Prostate gland (tissue), 2 donors: Measurements from ENCODE around the gene TP53I11. TPM values are rescaled to one million over a fixed set of nuclear protein-coding genes. Genes with fewer than 3 reads are reported as not detected.

Experiments
- DNase-seq: peaks from one replicate; pipeline ENCODE4 v3.0.0-alpha.2; 2019; ENCODE audit warnings: low spot score
- H3K27ac ChIP-seq, 2 donors: fragments of 200-600 bp; sonication (generic); 2 replicates each; pipeline ENCODE4 v1.5.1; 2017 to 2019
- H3K27me3 ChIP-seq: fragments of 200-600 bp; sonication (generic); replicated peaks from 2 replicates; pipeline ENCODE4 v1.5.1; 2019; ENCODE audit not compliant: insufficient read depth
- H3K36me3 ChIP-seq, 2 donors: fragments of 200-600 bp; sonication (generic); 1 replicate in 1 of 2; 2 replicates in 1 of 2; pipeline versions ENCODE4 v1.5.1 to v1.8.1; 2017 to 2019
- H3K4me1 ChIP-seq: fragments of 200-600 bp; sonication (generic); replicated peaks from 2 replicates; pipeline ENCODE4 v1.5.1; 2019
- H3K4me3 ChIP-seq, 2 donors: fragments of 200-600 bp; sonication (generic); 2 replicates each; pipeline ENCODE4 v1.5.1; 2017 to 2019
- H3K9me3 ChIP-seq: fragments of 200-600 bp; sonication (generic); 2 replicates; pipeline ENCODE4 v1.5.1; 2017
- POLR2A ChIP-seq: fragments of 450-650 bp; IDR thresholded peaks from one replicate; pipeline ENCODE4 v1.6.1; 2016; ENCODE audit warnings: antibody characterized with exemption, mild to moderate bottlenecking
- POLR2AphosphoS5 ChIP-seq: sonication (generic); formaldehyde crosslinking; IDR thresholded peaks from one replicate; pipeline ENCODE4 v1.6.1; 2017; ENCODE audit warnings: antibody characterized with exemption
- WGBS: methylation state at CpG from one replicate; pipeline ENCODE4 v1.1.5; 2018; 5-methylcytosine and 5-hydroxymethylcytosine counted together
- intact Hi-C: fragments of 100-400 bp; cut with DNase I; formaldehyde crosslinking; loops from one replicate; pipeline ENCODE4 v1.14.2; 2022
- total RNA-seq, 2 donors: library from RNA; depleted of rRNA; stranded (reverse); fragments of >200 nt; gene quantifications; one replicate each; pipeline ENCODE4 v1.1.0, GENCODE V29; 2016
- TF ChIP-seq, protein P1 (sequence below), 4 experiments: fragments of 200-600 bp in 2 of 4; fragments of 450-650 bp in 2 of 4; sonication (generic) in 2 of 4; IDR thresholded peaks; 1 replicate in 3 of 4; 2 replicates in 1 of 4; pipeline ENCODE4 v1.5.1; 2016 to 2019; ENCODE audit warnings: antibody characterized with exemption in 4 of 4, mild to moderate bottlenecking in 2 of 4, moderate library complexity in 2 of 4

Gene TP53I11
- total RNA-seq, 2 donors from 2014 or later, result 72.0 to 115 TPM

DNA sequence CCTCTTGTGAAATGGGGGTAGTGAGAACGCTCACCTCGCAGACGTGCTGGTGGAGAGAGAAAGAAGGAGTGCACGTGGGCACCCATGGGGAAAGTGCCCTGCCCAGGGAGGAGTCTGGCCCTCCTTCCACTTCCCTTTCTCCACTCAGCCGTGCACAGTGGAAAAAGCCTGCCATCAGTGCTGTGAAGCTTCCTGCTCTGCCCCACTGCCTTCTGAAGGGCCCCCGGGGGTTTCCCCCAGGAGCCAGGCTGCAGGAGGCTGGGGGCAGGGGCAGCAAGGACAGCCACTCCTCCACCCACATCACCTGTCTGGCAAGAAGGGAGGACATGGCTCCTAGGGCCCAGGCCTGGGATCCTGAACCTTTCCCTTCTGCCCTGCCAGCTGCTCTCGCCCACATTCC, 7.6 kb downstream of the TP53I11 start:
- no peak for DNase-seq
- intact Hi-C loops, result no loop called here
- no peaks in the 10 kb centered on the region for H3K9me3 ChIP-seq
- no peak overlapping the region for H3K4me3 ChIP-seq
- TF ChIP-seq, protein P1, sequence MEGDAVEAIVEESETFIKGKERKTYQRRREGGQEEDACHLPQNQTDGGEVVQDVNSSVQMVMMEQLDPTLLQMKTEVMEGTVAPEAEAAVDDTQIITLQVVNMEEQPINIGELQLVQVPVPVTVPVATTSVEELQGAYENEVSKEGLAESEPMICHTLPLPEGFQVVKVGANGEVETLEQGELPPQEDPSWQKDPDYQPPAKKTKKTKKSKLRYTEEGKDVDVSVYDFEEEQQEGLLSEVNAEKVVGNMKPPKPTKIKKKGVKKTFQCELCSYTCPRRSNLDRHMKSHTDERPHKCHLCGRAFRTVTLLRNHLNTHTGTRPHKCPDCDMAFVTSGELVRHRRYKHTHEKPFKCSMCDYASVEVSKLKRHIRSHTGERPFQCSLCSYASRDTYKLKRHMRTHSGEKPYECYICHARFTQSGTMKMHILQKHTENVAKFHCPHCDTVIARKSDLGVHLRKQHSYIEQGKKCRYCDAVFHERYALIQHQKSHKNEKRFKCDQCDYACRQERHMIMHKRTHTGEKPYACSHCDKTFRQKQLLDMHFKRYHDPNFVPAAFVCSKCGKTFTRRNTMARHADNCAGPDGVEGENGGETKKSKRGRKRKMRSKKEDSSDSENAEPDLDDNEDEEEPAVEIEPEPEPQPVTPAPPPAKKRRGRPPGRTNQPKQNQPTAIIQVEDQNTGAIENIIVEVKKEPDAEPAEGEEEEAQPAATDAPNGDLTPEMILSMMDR (IDR thresholded peaks at IDR 0.05), result no peak
- TF ChIP-seq POLR2A (no peak), POLR2AphosphoS5 (no peak)
- H3K4me1 ChIP-seq, result no peaks in the 10 kb centered on the region
- H3K27ac ChIP-seq, result no peak overlapping the region
- H3K36me3 ChIP-seq, result no peaks in the 10 kb centered on the region
- H3K27me3 ChIP-seq, result no peaks in the 10 kb centered on the region
- WGBS, result 71% methylated on average over 7 of the region's 7 CpGs

DNA sequence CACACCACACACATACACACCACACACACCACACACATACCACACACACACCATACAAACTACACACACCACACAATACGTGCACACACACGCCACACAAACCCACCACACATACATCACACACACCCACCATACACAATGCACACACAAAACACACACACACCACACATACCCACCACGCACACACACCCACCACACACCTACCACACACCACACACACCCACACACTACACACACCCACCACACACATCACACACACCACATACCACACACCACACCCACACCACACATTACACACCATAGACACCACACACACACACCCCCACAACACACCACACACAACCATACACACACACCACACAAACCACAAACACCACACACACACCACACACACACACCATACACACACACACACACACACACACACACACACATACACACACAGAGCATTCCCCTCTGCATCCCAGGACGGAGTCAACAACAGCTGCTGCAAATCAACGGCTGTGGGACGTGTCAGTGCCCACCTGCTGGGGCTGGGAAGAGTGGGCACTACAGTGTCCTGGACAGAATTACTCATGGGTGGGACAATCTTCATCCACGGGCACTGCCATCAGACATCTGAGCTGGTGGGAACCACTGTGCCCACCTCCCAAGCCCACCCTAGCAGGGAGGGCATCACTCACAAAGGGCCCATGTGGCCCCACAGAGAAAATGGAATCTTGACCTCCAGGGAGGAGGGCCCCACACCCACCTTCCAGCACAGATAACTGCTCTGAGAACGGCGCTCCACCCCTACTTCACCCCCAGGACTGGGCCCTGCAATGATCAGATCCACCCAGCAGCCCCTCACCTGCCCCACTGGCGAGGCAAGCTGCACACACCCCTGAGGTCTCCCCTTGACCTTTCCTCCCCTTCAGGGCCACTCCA, 8.4 kb downstream of the TP53I11 start:
- no peak overlapping the region for H3K4me3 ChIP-seq
- WGBS, result 91% methylated on average over 10 of the region's 10 CpGs
- no peak overlapping the region for H3K27ac ChIP-seq
- TF ChIP-seq, protein P1 (IDR thresholded peaks at IDR 0.05), result no peak
- TF ChIP-seq POLR2AphosphoS5 (no peak), POLR2A (no peak)
- H3K4me1 ChIP-seq, result no peaks in the 10 kb centered on the region
- no peak for DNase-seq
- H3K27me3 ChIP-seq, result no peaks in the 10 kb centered on the region
- intact Hi-C loops, result no loop called here
- no peaks in the 10 kb centered on the region for H3K36me3 ChIP-seq
- no peaks in the 10 kb centered on the region for H3K9me3 ChIP-seq

DNA sequence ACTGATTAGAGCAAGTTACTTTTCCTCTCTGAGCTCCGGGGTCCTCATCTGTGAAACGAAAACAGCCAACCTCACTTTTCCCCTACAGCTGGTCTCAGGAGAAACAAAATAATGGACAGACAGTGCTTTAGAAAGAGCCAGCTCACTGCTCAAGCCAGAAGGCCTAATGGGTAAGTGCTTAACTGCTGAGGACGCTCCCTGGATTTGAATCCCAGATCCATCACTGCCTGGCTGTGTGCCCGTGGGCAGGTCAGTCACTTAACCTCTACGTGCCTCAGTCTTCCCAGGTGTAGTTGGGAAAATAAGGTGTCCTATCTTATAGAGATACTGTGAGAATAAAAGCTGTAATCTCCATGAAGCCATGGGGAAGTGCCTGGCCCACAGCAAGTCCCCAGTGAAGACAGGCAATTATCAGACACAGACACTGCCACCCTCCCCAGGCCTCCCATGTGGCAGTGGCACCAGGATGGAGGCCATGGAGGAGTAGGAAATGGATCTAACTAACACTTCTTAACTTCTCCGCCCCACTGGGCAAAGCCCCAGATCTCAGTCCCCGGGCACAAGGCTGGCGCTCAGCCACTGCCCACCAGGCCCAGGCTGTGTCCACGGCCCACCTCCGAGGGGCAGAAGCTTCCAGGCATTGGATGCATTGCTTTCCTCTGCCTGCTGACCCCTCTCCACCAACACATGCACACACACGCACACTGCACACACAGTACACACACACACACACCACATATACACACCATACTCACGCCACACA, 9.2 kb downstream of the TP53I11 start:
- H3K4me1 ChIP-seq, result no peaks in the 10 kb centered on the region
- no peak overlapping the region for H3K27ac ChIP-seq

DNA sequence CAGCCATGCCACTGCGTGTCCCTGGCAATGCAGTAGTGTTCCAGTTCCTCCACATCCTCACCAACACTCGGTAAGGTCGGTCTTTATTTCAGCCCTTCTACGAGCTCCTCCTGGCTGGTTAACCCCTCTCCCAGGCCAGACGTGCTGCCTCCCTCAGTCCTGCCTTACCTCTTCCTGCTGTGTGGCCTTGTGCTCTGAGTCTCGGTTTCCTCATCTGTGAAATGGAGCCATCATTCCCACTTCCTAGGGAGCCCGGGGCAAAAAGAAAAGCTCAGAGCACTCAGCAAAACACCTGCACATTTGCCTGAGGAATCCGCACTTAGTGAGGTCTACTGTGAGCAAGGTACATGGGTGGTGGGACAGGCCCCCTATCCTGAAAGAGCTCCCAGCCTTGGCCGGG, 9.8 kb downstream of the TP53I11 start:
- no peak for DNase-seq
- Histone ChIP-seq H3K4me1 (no peaks in the 10 kb centered on the region), H3K27me3 (no peaks in the 10 kb centered on the region), H3K27ac (no peak overlapping the region), H3K9me3 (no peaks in the 10 kb centered on the region), H3K36me3 (no peaks in the 10 kb centered on the region), H3K4me3 (no peak overlapping the region)
- intact Hi-C loops, result no loop called here
- no peak for TF ChIP-seq POLR2AphosphoS5
- 94% methylated on average over 9 of the region's 9 CpGs for WGBS

More for the DNA sequence above, 9.2 kb downstream of the TP53I11 start:
- no peak for DNase-seq
- H3K27me3 ChIP-seq, result no peaks in the 10 kb centered on the region
- no peaks in the 10 kb centered on the region for H3K36me3 ChIP-seq
- H3K4me3 ChIP-seq, result no peak overlapping the region
- 79% methylated on average over 12 of the region's 12 CpGs for WGBS
- intact Hi-C loops, result no loop called here
- TF ChIP-seq POLR2AphosphoS5 (no peak), POLR2A (no peak)
- TF ChIP-seq, protein P1 (IDR thresholded peaks at IDR 0.05), result no peak
- no peaks in the 10 kb centered on the region for H3K9me3 ChIP-seq

DNA sequence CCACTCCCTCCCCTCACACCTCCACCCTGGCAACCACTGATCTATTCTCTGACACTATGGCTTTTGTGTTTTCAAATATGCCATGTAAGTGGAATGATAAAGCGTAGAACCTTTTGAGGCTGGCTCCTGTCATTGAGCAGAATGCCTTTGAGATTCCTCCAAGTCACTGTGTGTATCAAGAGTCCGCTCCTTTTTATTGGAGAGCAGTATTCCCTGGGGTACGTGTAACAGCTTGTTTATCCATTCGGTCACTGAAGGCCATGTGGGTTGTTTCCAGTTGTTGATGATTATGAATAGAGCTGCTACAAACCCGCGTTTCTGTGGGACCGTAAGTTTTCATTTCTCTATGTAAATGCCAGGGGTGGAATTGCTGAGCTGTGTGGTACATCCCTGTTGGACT, 10.3 kb downstream of the TP53I11 start:
- intact Hi-C loops, result no loop called here
- peak; percentile 34 for DNase-seq
- no peaks in the 10 kb centered on the region for H3K9me3 ChIP-seq
- H3K27ac ChIP-seq, result no peak overlapping the region
- TF ChIP-seq POLR2A (no peak), POLR2AphosphoS5 (peak; percentile 51)
- no peaks in the 10 kb centered on the region for H3K27me3 ChIP-seq
- 33% methylated on average over 7 of the region's 7 CpGs for WGBS
- H3K4me1 ChIP-seq, result no peaks in the 10 kb centered on the region
- H3K4me3 ChIP-seq, result no peak overlapping the region
- no peaks in the 10 kb centered on the region for H3K36me3 ChIP-seq
